Effector CD4-positive, alpha-beta T cell (primary cell): ENCODE measurements around the gene CLDN25.

Experiments used
- DNase-seq: peaks from one replicate; pipeline ENCODE4 v3.0.0-alpha.2; 2020

CLDN25 gene

DNA sequence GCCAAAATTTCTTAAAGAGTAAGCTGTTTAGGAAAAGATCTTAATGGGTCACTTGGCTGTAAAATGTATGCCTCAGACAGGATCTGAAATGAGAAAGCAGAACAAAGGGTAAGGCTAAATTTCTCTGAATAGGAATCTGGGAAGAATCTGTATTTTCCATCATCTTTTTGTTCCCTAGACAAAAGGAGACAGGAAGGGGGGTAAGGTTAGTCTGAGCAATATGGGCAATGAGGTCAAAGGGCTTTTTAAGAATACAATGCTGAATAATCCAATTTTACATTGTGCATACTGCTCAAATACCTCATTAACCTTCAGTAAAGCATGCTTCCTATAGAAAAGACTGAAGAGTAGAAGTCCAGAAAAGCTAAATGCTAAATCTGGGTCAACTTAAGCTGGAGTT, 34.6 kb downstream of the CLDN25 start:
- DNase-seq: no peak

DNA sequence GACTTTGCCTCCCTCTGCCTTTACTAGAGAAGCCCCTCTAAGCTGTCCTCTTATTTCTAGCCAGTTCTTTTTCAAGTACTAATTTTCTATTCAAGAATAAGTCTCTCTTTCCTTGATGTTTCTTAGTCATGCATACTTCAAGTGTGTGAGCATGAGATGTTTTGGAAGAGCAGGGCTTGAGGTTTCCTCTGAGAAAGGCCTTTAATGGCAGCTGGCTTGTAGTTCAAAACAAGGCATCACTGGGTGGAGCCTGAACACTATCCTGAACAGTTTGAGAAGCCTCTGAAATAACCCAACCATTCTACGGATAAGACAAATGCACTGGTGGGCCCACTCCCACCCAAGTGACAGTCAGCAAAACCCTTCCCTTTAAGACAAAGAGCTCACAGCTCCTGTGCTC, 37.6 kb downstream of the CLDN25 start:
- no peak for DNase-seq

DNA sequence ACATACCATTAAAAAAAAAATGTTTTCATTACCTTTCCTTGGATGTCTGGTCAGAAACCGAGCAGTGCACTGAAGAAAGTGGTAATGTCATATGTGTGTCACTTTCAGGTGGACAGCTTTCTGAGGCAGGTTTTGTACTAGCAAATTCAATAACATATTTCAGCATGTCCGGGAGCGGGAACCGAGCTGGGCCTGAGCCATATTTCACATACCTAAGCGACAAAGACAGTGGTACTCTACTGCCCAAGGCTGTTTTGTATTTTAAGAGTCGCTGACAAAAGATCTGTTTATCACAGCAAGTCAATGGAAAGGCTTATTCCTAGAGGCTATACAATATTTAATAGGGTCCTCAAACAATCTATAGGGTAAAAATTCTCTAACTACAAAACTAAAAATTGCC, 38.0 kb downstream of the CLDN25 start:
- no peak for DNase-seq

DNA sequence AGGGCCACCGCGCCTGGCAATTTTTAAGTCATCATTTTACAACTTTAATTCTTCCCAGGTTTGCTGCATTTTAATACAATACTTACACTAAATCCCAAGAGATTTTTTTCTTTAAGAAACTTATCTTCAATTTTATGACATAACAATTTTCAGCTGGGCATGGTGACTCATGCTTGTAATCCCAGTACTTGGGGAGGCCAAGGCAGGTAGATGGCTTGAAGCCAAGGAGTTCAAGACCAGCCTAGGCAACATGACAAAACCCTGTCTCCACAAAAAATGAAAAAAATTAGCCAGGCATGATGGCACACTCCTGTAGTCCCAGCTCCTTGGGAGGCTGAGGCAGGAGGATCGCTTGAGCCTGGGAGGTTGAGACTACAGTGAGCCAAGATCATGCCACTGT, 38.8 kb downstream of the CLDN25 start:
- DNase-seq: no peak

DNA sequence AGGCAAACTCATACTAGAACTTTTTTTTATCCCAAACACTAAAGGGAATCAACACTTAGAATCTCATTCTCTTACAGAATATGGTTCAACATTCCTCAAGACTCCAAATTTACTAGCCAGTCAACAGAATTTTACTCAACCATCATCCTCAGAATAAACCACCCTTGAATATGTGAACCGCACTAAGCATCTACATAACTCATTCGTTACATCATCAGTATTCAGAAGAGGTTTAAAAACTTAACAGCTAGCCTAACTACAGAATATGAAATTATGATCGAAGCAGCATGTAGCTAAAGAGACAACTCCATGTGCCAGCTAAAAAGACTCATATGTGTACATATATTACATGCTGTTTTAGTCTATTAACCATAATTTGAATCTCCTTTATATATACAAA, 47.9 kb downstream of the CLDN25 start:
- no peak for DNase-seq

DNA sequence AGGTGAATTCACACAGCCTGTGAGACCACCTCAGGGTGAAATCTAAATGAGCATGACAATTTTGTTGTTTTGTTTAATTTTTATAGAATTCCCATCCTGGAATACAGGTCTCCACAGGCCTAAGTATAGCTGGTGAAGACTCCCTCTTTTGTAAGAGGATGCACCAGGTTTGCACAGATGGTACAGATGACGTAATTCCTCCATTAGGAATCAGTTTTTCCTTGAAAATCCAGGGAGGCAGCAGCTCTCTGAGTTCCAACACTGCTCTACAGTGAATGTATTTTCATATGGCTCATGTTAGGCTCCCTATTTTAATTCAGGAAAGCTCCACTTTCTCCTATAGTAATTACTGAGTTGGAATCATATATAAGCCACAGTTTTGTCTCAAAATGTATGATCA, 48.6 kb downstream of the CLDN25 start:
- no peak for DNase-seq

DNA sequence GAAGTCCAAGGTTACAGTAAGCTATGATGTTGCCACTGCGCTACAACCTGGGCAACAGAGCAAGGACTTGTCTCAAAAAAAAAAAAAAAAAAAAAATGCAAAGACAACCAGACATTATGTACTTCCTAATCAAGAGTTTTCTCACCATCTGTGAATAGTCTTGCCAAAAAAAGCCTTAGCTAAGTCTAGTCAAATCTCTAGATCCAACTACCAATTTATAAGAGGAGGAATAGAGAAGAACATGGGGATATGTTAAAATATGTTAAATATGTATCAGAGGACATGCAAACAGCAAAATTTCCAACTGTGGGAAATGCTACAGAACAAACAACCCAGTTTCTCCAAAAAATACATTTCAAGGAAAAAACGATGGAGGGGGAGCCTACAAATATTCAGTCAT, 50.2 kb downstream of the CLDN25 start:
- no peak for DNase-seq
